HG03095 (cell line): ENCODE results near the gene AGPS.
"Not testable (repeated sequence)": the region's sequence is repeated elsewhere in the genome, so short reads cannot be mapped to it uniquely, and the experiment has no call there.

Experiments
- ATAC-seq: cut with Tn5 transposase; IDR thresholded peaks from one replicate; pipeline ENCODE4 v1.9.1; 2021; ENCODE audit warnings: moderate library complexity; ENCODE audit not compliant: unreplicated experiment

AGPS gene

GRCh38 chr2:177547772-177548171, 155.2 kb downstream of the AGPS start:
- no peak for ATAC-seq

GRCh38 chr2:177548636-177549035, 156.1 kb downstream of the AGPS start:
- ATAC-seq: no peak

GRCh38 chr2:177549171-177549570, 156.6 kb downstream of the AGPS start:
- ATAC-seq: no peak

- ATAC-seq: no peak
Measured at GRCh38 chr2:177550264-177551200, 158.0 kb downstream of the AGPS start.

GRCh38 chr2:177551360-177551759, 158.8 kb downstream of the AGPS start:
- ATAC-seq: not testable (repeated sequence)

- no peak for ATAC-seq
Measured at GRCh38 chr2:177551989-177552421, 159.4 kb downstream of the AGPS start.

- peak; percentile 91 for ATAC-seq
Measured at GRCh38 chr2:177552422-177553175, 160.0 kb downstream of the AGPS start.

GRCh38 chr2:177553176-177553884, 160.8 kb downstream of the AGPS start:
- ATAC-seq: no peak

GRCh38 chr2:177554365-177554764, 161.8 kb downstream of the AGPS start:
- ATAC-seq: no peak

GRCh38 chr2:177556153-177556552, 163.6 kb downstream of the AGPS start:
- ATAC-seq: no peak

- no peak for ATAC-seq
Measured at GRCh38 chr2:177557794-177558193, 165.2 kb downstream of the AGPS start.

- no peak for ATAC-seq
Measured at GRCh38 chr2:177559638-177560037, 167.1 kb downstream of the AGPS start.

- ATAC-seq: no peak
Measured at GRCh38 chr2:177568390-177568789, 175.8 kb downstream of the AGPS start.

- ATAC-seq: no peak
Measured at GRCh38 chr2:177568893-177569292, 176.3 kb downstream of the AGPS start.

- ATAC-seq: no peak
Measured at GRCh38 chr2:177572236-177572671, 179.7 kb downstream of the AGPS start.

GRCh38 chr2:177573120-177573519, 180.5 kb downstream of the AGPS start:
- no peak for ATAC-seq

- ATAC-seq: no peak
Measured at GRCh38 chr2:177574356-177574755, 181.8 kb downstream of the AGPS start.

GRCh38 chr2:177575358-177575757, 182.8 kb downstream of the AGPS start:
- ATAC-seq: no peak

- no peak for ATAC-seq
Measured at GRCh38 chr2:177577075-177577474, 184.5 kb downstream of the AGPS start.

- no peak for ATAC-seq
Measured at GRCh38 chr2:177578454-177578853, 185.9 kb downstream of the AGPS start.

- ATAC-seq: no peak
Measured at GRCh38 chr2:177579486-177580036, 187.0 kb downstream of the AGPS start.
